OCI-LY1 (cell line): ENCODE results near the gene KLF1.

ENCODE experiments used
- EZH2 ChIP-seq: fragments of 200-600 bp; sonication (generic), shearing (Covaris generic); IDR thresholded peaks from 2 replicates; pipeline ENCODE4 v1.8.0; 2017; ENCODE audit warnings: borderline replicate concordance, mixed run types, mild to moderate bottlenecking, antibody characterized with exemption, low read length, moderate library complexity, mixed read lengths
- TF ChIP-seq, protein P1 (sequence below): fragments of 200-600 bp; sonication (generic), shearing (Covaris generic); IDR thresholded peaks from 2 replicates; pipeline ENCODE4 v1.5.1; 2017; ENCODE audit warnings: mild to moderate bottlenecking, antibody characterized with exemption, low read length, moderate library complexity, mixed read lengths

DNA sequence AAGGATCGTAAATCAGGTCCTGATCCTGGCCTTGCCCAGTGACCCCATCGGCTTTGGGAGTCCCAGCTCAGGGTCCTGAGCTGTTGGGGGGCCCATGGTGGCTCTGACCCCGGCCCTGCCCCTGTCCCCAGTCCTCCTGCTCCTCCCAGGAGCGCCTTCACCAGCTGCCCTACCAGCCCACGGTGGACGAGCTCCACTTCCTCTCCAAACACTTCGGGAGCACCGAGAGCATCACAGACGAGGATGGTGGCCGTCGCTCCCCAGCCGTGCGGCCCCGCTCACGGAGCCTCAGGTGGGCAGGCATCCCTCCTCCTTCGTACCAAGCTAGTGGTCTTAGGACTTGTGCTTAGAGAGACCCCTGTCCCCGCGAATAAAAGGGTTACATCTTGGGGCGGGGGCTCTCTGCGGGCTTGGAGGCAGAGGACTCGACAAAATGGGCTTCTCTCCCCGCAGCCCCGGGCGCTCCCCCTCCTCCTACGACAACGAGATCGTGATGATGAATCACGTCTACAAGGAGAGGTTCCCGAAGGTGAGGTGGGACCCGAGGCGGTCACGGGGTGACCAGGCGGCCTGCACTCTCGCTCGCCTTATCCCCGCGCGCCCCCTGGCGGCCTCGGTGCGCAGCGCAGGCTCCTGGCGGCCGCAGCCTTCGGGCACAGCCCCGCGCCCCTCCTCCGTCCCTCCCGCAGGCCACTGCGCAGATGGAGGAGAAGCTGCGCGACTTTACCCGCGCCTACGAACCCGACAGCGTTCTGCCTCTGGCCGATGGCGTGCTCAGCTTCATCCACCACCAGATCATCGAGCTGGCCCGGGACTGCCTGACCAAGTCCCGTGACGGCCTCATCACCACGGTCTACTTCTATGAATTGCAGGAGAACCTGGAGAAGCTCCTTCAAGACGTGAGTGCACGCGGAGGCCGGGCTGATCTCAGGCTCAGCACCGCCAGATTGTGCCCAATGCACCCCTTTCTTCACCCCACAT, 39.6 kb downstream of the KLF1 start:
- TF ChIP-seq, protein P1, sequence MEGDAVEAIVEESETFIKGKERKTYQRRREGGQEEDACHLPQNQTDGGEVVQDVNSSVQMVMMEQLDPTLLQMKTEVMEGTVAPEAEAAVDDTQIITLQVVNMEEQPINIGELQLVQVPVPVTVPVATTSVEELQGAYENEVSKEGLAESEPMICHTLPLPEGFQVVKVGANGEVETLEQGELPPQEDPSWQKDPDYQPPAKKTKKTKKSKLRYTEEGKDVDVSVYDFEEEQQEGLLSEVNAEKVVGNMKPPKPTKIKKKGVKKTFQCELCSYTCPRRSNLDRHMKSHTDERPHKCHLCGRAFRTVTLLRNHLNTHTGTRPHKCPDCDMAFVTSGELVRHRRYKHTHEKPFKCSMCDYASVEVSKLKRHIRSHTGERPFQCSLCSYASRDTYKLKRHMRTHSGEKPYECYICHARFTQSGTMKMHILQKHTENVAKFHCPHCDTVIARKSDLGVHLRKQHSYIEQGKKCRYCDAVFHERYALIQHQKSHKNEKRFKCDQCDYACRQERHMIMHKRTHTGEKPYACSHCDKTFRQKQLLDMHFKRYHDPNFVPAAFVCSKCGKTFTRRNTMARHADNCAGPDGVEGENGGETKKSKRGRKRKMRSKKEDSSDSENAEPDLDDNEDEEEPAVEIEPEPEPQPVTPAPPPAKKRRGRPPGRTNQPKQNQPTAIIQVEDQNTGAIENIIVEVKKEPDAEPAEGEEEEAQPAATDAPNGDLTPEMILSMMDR, result peak; percentile 98
- no peak for TF ChIP-seq EZH2
